G401 (cell line): Measurements from ENCODE around the gene VHLL. TPM values are rescaled to one million over a fixed set of nuclear protein-coding genes. Genes with fewer than 3 reads are reported as not detected.

Experiments used
- DNase-seq: peaks from one replicate; pipeline ENCODE4 v3.0.0-alpha.2; 2015; ENCODE audit warnings: low spot score
- in situ Hi-C: cut with HindIII; loops from 2 replicates; pipeline ENCODE4 v1.10.0; 2016; ENCODE audit warnings: low sequenced_read_pairs, mixed read lengths
- total RNA-seq: library from RNA; depleted of rRNA; stranded (reverse); fragments of >200 nt; shearing (Covaris generic); gene quantifications from 2 replicates; pipeline ENCODE4 v1.2.3, GENCODE V29; 2014

The VHLL gene
- total RNA-seq, 1 experiment from 2014 or later = not detected

- in situ Hi-C loops = no loop called here
- DNase-seq = no peak
Measured at GRCh38 chr1:156293895-156294294, 5.2 kb downstream of the VHLL start.

- in situ Hi-C loops = no loop called here
- DNase-seq = no peak
Measured at GRCh38 chr1:156293098-156293434, 6.0 kb downstream of the VHLL start.

- peak; percentile 87 for DNase-seq
Measured at GRCh38 chr1:156291226-156292061, 7.7 kb downstream of the VHLL start.

GRCh38 chr1:156289857-156290256 lies 9.2 kb downstream of the VHLL start:
- in situ Hi-C loops = no loop called here
- DNase-seq = no peak

More at GRCh38 chr1:156291226-156292061, 7.7 kb downstream of the VHLL start:
- in situ Hi-C loops = no loop called here

GRCh38 chr1:156286061-156286460 lies 13.0 kb downstream of the VHLL start:
- in situ Hi-C loops = no loop called here
- DNase-seq = no peak

- in situ Hi-C loops = no loop called here
- DNase-seq = no peak
Measured at GRCh38 chr1:156285437-156285836, 13.7 kb downstream of the VHLL start.

- no peak for DNase-seq
- in situ Hi-C loops = no loop called here
Measured at GRCh38 chr1:156284757-156285156, 14.3 kb downstream of the VHLL start.

- no peak for DNase-seq
- in situ Hi-C loops = no loop called here
Measured at GRCh38 chr1:156284112-156284511, 15.0 kb downstream of the VHLL start, which contains the start of gene TMEM79. TSS of gene TMEM79 (plus strand) at chr1:156284325. CDS start at chr1:156285227, 902 bp downstream.

GRCh38 chr1:156283521-156283920 lies 15.6 kb downstream of the VHLL start:
- DNase-seq = no peak
- in situ Hi-C loops = no loop called here

- in situ Hi-C loops = no loop called here
- peak; percentile 98 for DNase-seq
Measured at GRCh38 chr1:156282479-156283222, 16.5 kb downstream of the VHLL start, which contains the start of gene SMG5. TSS of gene SMG5 (minus strand) at chr1:156282825. CDS start at chr1:156282680, 145 bp downstream.

GRCh38 chr1:156281693-156282478 lies 17.2 kb downstream of the VHLL start:
- in situ Hi-C loops = no loop called here
- DNase-seq = peak; percentile 52

- DNase-seq = no peak
- in situ Hi-C loops = no loop called here
Measured at GRCh38 chr1:156281281-156281680, 17.8 kb downstream of the VHLL start.

- DNase-seq = no peak
- in situ Hi-C loops = no loop called here
Measured at GRCh38 chr1:156279837-156280236, 19.3 kb downstream of the VHLL start.

GRCh38 chr1:156276966-156277381 lies 22.1 kb downstream of the VHLL start:
- in situ Hi-C loops = no loop called here
- no peak for DNase-seq

- DNase-seq = no peak
- in situ Hi-C loops = no loop called here
Measured at GRCh38 chr1:156276532-156276931, 22.6 kb downstream of the VHLL start.

GRCh38 chr1:156270314-156270713 lies 28.8 kb downstream of the VHLL start:
- DNase-seq = no peak
- in situ Hi-C loops = no loop called here

GRCh38 chr1:156268336-156268735 lies 30.8 kb downstream of the VHLL start:
- in situ Hi-C loops = no loop called here

GRCh38 chr1:156266051-156266450 lies 33.1 kb downstream of the VHLL start:
- in situ Hi-C loops = no loop called here
- DNase-seq = no peak

More at GRCh38 chr1:156268336-156268735, 30.8 kb downstream of the VHLL start:
- DNase-seq = no peak

GRCh38 chr1:156263288-156263655 lies 35.8 kb downstream of the VHLL start:
- in situ Hi-C loops = no loop called here

More at GRCh38 chr1:156263288-156263655, 35.8 kb downstream of the VHLL start:
- DNase-seq = no peak
